Right cardiac atrium (tissue), 5 donors: ENCODE measurements around the gene GSK3B. TPM values are rescaled to one million over a fixed set of nuclear protein-coding genes. Genes with fewer than 3 reads are reported as not detected.

Experiments
- ATAC-seq, 2 donors: fragments of 200-7000 bp; cut with Tn5 transposase; one replicate each; pipeline versions ENCODE4 v1.8.0 to v1.9.1; 2020; ENCODE audit warnings: moderate library complexity in 2 of 2, mild to moderate bottlenecking in 1 of 2
- DNase-seq, 3 donors: peaks; one replicate each; pipeline ENCODE4 v3.0.0-alpha.2; 2020
- H3K27ac ChIP-seq: one replicate; pipeline ENCODE4 v1.5.1; 2013; ENCODE audit warnings: mild to moderate bottlenecking, low read length, control low read depth, moderate library complexity
- H3K27me3 ChIP-seq: one replicate; pipeline ENCODE4 v1.6.1; 2013; ENCODE audit not compliant: control insufficient read depth, insufficient read depth
- H3K4me1 ChIP-seq: one replicate; pipeline ENCODE4 v1.6.1; 2013; ENCODE audit warnings: low read length; ENCODE audit not compliant: control insufficient read depth, insufficient read depth
- H3K4me3 ChIP-seq: one replicate; pipeline ENCODE4 v1.5.1; 2013; ENCODE audit warnings: low read length, control low read depth
- H3K9me3 ChIP-seq: one replicate; pipeline ENCODE4 v1.6.1; 2013; ENCODE audit warnings: low read length; ENCODE audit not compliant: control insufficient read depth
- WGBS: extraction: QIAGEN DNeasy Blood & Tissue Kit; methylation state at CpG from one replicate; pipeline ENCODE4 v1.1.7; 2013; 5-methylcytosine and 5-hydroxymethylcytosine counted together
- intact Hi-C, 4 donors: fragments of 100-400 bp; cut with DNase I; formaldehyde crosslinking; loops; one replicate each; pipeline versions ENCODE4 v1.11.0 to v1.14.0; 2022 to 2023
- polyA plus RNA-seq: library from polyadenylated mRNA; stranded (reverse); fragments of 200-250 nt; gene quantifications from one replicate; pipeline ENCODE4 v1.2.3, GENCODE V29; 2013
- total RNA-seq, 4 donors: library from RNA; stranded (reverse); fragmentation: NEBNext Ultra II Directional; extraction: Animal tissue kit (Norgen Biotek cat#: 25700); gene quantifications; one replicate each; pipeline ENCODE4 v1.2.1, GENCODE V29; 2021
- donor health status: healthy with polysubstance abuse.
- donor health status: DM: no; HTN: yes; CAD: no.
- donor health status: DM: no; HTN: no; CAD: no.
- donor health status: DM: no; HTN: yes; CAD: no; lungs with severe emphysema.
- donor health status: DM: yes; HTN: yes; CAD: no.

Gene GSK3B
- total and polyA plus RNA-seq, 5 donors: 11.4 to 44.6 (median 39.8) TPM

- DNase-seq (no peak), ATAC-seq (no peak)
- intact Hi-C loops: no loop called here
- H3K4me3 ChIP-seq: no peak overlapping the region
- no peaks in the 10 kb centered on the region for H3K27me3 ChIP-seq
- H3K27ac ChIP-seq: no peak overlapping the region
- no peaks in the 10 kb centered on the region for H3K9me3 ChIP-seq
- 88% methylated on average over 7 of the region's 7 CpGs for WGBS
- no peaks in the 10 kb centered on the region for H3K4me1 ChIP-seq
Measured at GRCh38 chr3:120119846-120120510, 25.7 kb upstream of the GSK3B start.

GRCh38 chr3:120114981-120115380 is 20.7 kb upstream of the GSK3B start:
- DNase-seq (no peak), ATAC-seq (no peak)
- Histone ChIP-seq H3K4me1 (no peaks in the 10 kb centered on the region), H3K9me3 (no peaks in the 10 kb centered on the region), H3K27ac (no peak overlapping the region), H3K4me3 (no peak overlapping the region), H3K27me3 (no peaks in the 10 kb centered on the region)
- 49% methylated on average over 2 of the region's 2 CpGs for WGBS
- intact Hi-C loops: no loop called here

- WGBS: 93% methylated on average over 2 of the region's 2 CpGs
- H3K9me3 ChIP-seq: no peaks in the 10 kb centered on the region
- H3K27me3 ChIP-seq: no peaks in the 10 kb centered on the region
- no peak overlapping the region for H3K27ac ChIP-seq
- ATAC-seq: no peak
- intact Hi-C loops: no loop called here
- H3K4me1 ChIP-seq: no peaks in the 10 kb centered on the region
- H3K4me3 ChIP-seq: no peak overlapping the region
- no peak for DNase-seq
Measured at GRCh38 chr3:120114376-120114775, 20.1 kb upstream of the GSK3B start.

- Histone ChIP-seq H3K27ac (no peak overlapping the region), H3K27me3 (no peaks in the 10 kb centered on the region), H3K9me3 (no peaks in the 10 kb centered on the region), H3K4me1 (no peaks in the 10 kb centered on the region), H3K4me3 (no peak overlapping the region)
- 84% methylated on average over 8 of the region's 8 CpGs for WGBS
- DNase-seq (no peak), ATAC-seq (no peak)
- intact Hi-C loops: no loop called here
Measured at GRCh38 chr3:120113128-120114116, 19.2 kb upstream of the GSK3B start.

GRCh38 chr3:120111898-120112297 is 17.7 kb upstream of the GSK3B start:
- Histone ChIP-seq H3K4me3 (no peak overlapping the region), H3K9me3 (no peaks in the 10 kb centered on the region), H3K27me3 (no peaks in the 10 kb centered on the region), H3K4me1 (no peaks in the 10 kb centered on the region), H3K27ac (no peak overlapping the region)
- DNase-seq (no peak), ATAC-seq (no peak)
- intact Hi-C loops: no loop called here
- 88% methylated on average over 1 of the region's 1 CpG for WGBS

GRCh38 chr3:120103276-120103675 is 9.0 kb upstream of the GSK3B start:
- intact Hi-C loops: no loop called here
- WGBS: 90% methylated on average over 7 of the region's 7 CpGs
- ATAC-seq (no peak), DNase-seq (no peak)
- Histone ChIP-seq H3K9me3 (no peaks in the 10 kb centered on the region), H3K4me1 (peaks cover 5% of the 10 kb centered on the region), H3K27ac (no peak overlapping the region), H3K4me3 (no peak overlapping the region), H3K27me3 (no peaks in the 10 kb centered on the region)

GRCh38 chr3:120102674-120103073 is 8.4 kb upstream of the GSK3B start:
- WGBS: 71% methylated on average over 3 of the region's 3 CpGs
- peaks cover 5% of the 10 kb centered on the region for H3K4me1 ChIP-seq
- peak overlapping the region; percentile 27 for H3K27ac ChIP-seq
- H3K27me3 ChIP-seq: no peaks in the 10 kb centered on the region
- DNase-seq (no peak), ATAC-seq (peak in 1 of 2 donors; percentile 61)
- no peak overlapping the region for H3K4me3 ChIP-seq
- H3K9me3 ChIP-seq: no peaks in the 10 kb centered on the region
- intact Hi-C loops: no loop called here

- Histone ChIP-seq H3K27me3 (no peaks in the 10 kb centered on the region), H3K27ac (no peak overlapping the region), H3K4me3 (no peak overlapping the region), H3K4me1 (peaks cover 5% of the 10 kb centered on the region), H3K9me3 (no peaks in the 10 kb centered on the region)
- ATAC-seq (peak; percentile 25 to 36), DNase-seq (no peak)
- 50% methylated on average over 3 of the region's 3 CpGs for WGBS
- intact Hi-C loops: no loop called here
Measured at GRCh38 chr3:120102232-120102631, 8.0 kb upstream of the GSK3B start.

- Histone ChIP-seq H3K27ac (no peak overlapping the region), H3K9me3 (no peaks in the 10 kb centered on the region), H3K27me3 (no peaks in the 10 kb centered on the region), H3K4me1 (peaks cover 5% of the 10 kb centered on the region), H3K4me3 (no peak overlapping the region)
- ATAC-seq (no peak), DNase-seq (no peak)
- 75% methylated on average over 3 of the region's 3 CpGs for WGBS
- intact Hi-C loops: no loop called here
Measured at GRCh38 chr3:120101624-120102023, 7.4 kb upstream of the GSK3B start.

- WGBS: 100% methylated on average over 1 of the region's 1 CpG
- intact Hi-C loops: no loop called here
- H3K4me3 ChIP-seq: no peak overlapping the region
- no peaks in the 10 kb centered on the region for H3K27me3 ChIP-seq
- ATAC-seq (no peak), DNase-seq (no peak)
- H3K4me1 ChIP-seq: peaks cover 5% of the 10 kb centered on the region
- no peak overlapping the region for H3K27ac ChIP-seq
- no peaks in the 10 kb centered on the region for H3K9me3 ChIP-seq
Measured at GRCh38 chr3:120100711-120101110, 6.5 kb upstream of the GSK3B start.

- peaks cover 5% of the 10 kb centered on the region for H3K4me1 ChIP-seq
- ATAC-seq (no peak), DNase-seq (no peak)
- H3K27me3 ChIP-seq: no peaks in the 10 kb centered on the region
- intact Hi-C loops: loop anchor here in 3 of 4 donors (10.0 kb wide), 2 partner anchors 194 to 204 kb away; no protein-coding TSS in a partner anchor
- no peaks in the 10 kb centered on the region for H3K9me3 ChIP-seq
- no peak overlapping the region for H3K4me3 ChIP-seq
- H3K27ac ChIP-seq: no peak overlapping the region
Measured at GRCh38 chr3:120098710-120099109, 4.5 kb upstream of the GSK3B start.
